H9 (cell line): ENCODE results near the gene ADAMTSL2. TPM values are rescaled to one million over a fixed set of nuclear protein-coding genes. Genes with fewer than 3 reads are reported as not detected.

Experiments
- DNase-seq: peaks from one replicate; pipeline ENCODE4 v3.0.0-alpha.2; 2017
- H2AFZ ChIP-seq: one replicate; pipeline ENCODE4 v1.6.1; 2013; ENCODE audit warnings: mild to moderate bottlenecking, low read length, control low read depth, moderate library complexity
- H2AK5ac ChIP-seq: 2 replicates; pipeline ENCODE4 v1.6.1; 2013; ENCODE audit warnings: low read length, control low read depth, mixed read lengths; ENCODE audit not compliant: insufficient read length
- H2BK120ac ChIP-seq: one replicate; pipeline ENCODE4 v1.6.1; 2013; ENCODE audit warnings: low read depth, mild to moderate bottlenecking, low read length, control low read depth, inconsistent platforms; ENCODE audit not compliant: poor library complexity, severe bottlenecking
- H2BK12ac ChIP-seq: 2 replicates; pipeline ENCODE4 v1.6.1; 2013; ENCODE audit warnings: low read length, control low read depth, mixed read lengths, low read depth; ENCODE audit not compliant: insufficient read length
- H2BK15ac ChIP-seq: 2 replicates; pipeline ENCODE4 v1.6.1; 2013; ENCODE audit warnings: low read depth, low read length, control low read depth
- H2BK20ac ChIP-seq: one replicate; pipeline ENCODE4 v1.6.1; 2013; ENCODE audit warnings: low read depth, mild to moderate bottlenecking, low read length, control low read depth, inconsistent platforms; ENCODE audit not compliant: poor library complexity, severe bottlenecking
- H2BK5ac ChIP-seq: 2 replicates; pipeline ENCODE4 v1.6.1; 2013; ENCODE audit warnings: low read length, control low read depth, mixed read lengths; ENCODE audit not compliant: insufficient read length
- H3K14ac ChIP-seq: 2 replicates; pipeline ENCODE4 v1.6.1; 2013; ENCODE audit warnings: low read length, control low read depth; ENCODE audit not compliant: insufficient read depth
- H3K18ac ChIP-seq: 2 replicates; pipeline ENCODE4 v1.6.1; 2013; ENCODE audit warnings: low read depth, mild to moderate bottlenecking, mixed read lengths, low read length, control low read depth; ENCODE audit not compliant: insufficient read length
- H3K23ac ChIP-seq: 2 replicates; pipeline ENCODE4 v1.6.1; 2013; ENCODE audit warnings: low read length, control low read depth, mixed read lengths, low read depth; ENCODE audit not compliant: insufficient read length
- H3K23me2 ChIP-seq: 2 replicates; pipeline ENCODE4 v1.6.1; 2013; ENCODE audit warnings: low read depth, mild to moderate bottlenecking, mixed read lengths, low read length, control low read depth; ENCODE audit not compliant: insufficient read length, poor library complexity, severe bottlenecking
- H3K27ac ChIP-seq: 2 replicates; pipeline ENCODE4 v1.5.1; 2013; ENCODE audit warnings: low read length, control low read depth, mixed read lengths, low read depth; ENCODE audit not compliant: insufficient read length
- H3K27me3 ChIP-seq: 2 replicates; pipeline ENCODE4 v1.6.1; 2013; ENCODE audit warnings: low read length, control low read depth, inconsistent platforms; ENCODE audit not compliant: insufficient read depth
- H3K4ac ChIP-seq: 2 replicates; pipeline ENCODE4 v1.6.1; 2013; ENCODE audit warnings: low read depth, mild to moderate bottlenecking, control low read depth, inconsistent platforms, low read length, moderate library complexity
- H3K4me1 ChIP-seq: 2 replicates; pipeline ENCODE4 v1.6.1; 2013; ENCODE audit warnings: low read length, control low read depth, inconsistent platforms; ENCODE audit not compliant: insufficient read depth
- H3K4me2 ChIP-seq: 2 replicates; pipeline ENCODE4 v1.6.1; 2013; ENCODE audit warnings: low read length, control low read depth, mixed read lengths; ENCODE audit not compliant: insufficient read length, insufficient read depth
- H3K56ac ChIP-seq: 2 replicates; pipeline ENCODE4 v1.6.1; 2013; ENCODE audit warnings: low read depth, mild to moderate bottlenecking, mixed read lengths, low read length, control low read depth; ENCODE audit not compliant: insufficient read length
- H3K79me1 ChIP-seq: 2 replicates; pipeline ENCODE4 v1.6.1; 2013; ENCODE audit warnings: low read depth, mild to moderate bottlenecking, moderate library complexity, low read length, control low read depth, inconsistent platforms; ENCODE audit not compliant: insufficient read depth, poor library complexity, severe bottlenecking
- H3K79me2 ChIP-seq: 2 replicates; pipeline ENCODE4 v1.6.1; 2013; ENCODE audit warnings: low read length, control low read depth, inconsistent platforms; ENCODE audit not compliant: insufficient read depth
- H3K9ac ChIP-seq: 2 replicates; pipeline ENCODE4 v1.6.1; 2013; ENCODE audit warnings: low read length, control low read depth, mixed read lengths; ENCODE audit not compliant: insufficient read length; ENCODE audit errors: extremely low read depth
- H3K9me3 ChIP-seq: one replicate; pipeline ENCODE4 v1.6.1; 2013; ENCODE audit warnings: low read depth, low read length, inconsistent platforms; ENCODE audit not compliant: control insufficient read depth
- H3T11ph ChIP-seq: one replicate; pipeline ENCODE4 v1.6.1; 2013; ENCODE audit warnings: mild to moderate bottlenecking, low read length, control low read depth, inconsistent platforms
- H4K20me1 ChIP-seq: one replicate; pipeline ENCODE4 v1.6.1; 2013; ENCODE audit not compliant: control insufficient read depth, insufficient read length, insufficient read depth
- H4K5ac ChIP-seq: 2 replicates; pipeline ENCODE4 v1.6.1; 2013; ENCODE audit warnings: low read depth, mild to moderate bottlenecking, mixed read lengths, low read length, control low read depth; ENCODE audit not compliant: insufficient read length
- H4K8ac ChIP-seq: replicated peaks from 2 replicates; pipeline ENCODE4 v1.6.1; 2013; ENCODE audit warnings: low read length, control low read depth, mixed read lengths, low read depth; ENCODE audit not compliant: insufficient read length
- H4K91ac ChIP-seq: 2 replicates; pipeline ENCODE4 v1.6.1; 2013; ENCODE audit warnings: low read depth, mild to moderate bottlenecking, moderate library complexity, mixed read lengths, low read length, control low read depth; ENCODE audit not compliant: insufficient read length
- H3K27ac Mint-ChIP-seq, 3 experiments: 2 replicates in 2 of 3; 3 replicates in 1 of 3; pipeline ENCODE4 v1.8.0; 2020 to 2021; ENCODE audit warnings: mixed read lengths in 3 of 3, mild to moderate bottlenecking in 1 of 3, moderate library complexity in 1 of 3
- H3K27me3 Mint-ChIP-seq: 2 replicates; pipeline ENCODE4 v1.8.0; 2021; ENCODE audit warnings: low read depth, mild to moderate bottlenecking, moderate library complexity, mixed read lengths
- H3K36me3 Mint-ChIP-seq, 3 experiments: 2 replicates in 2 of 3; 3 replicates in 1 of 3; pipeline ENCODE4 v1.8.0; 2020 to 2021; ENCODE audit warnings: low read depth in 3 of 3, mixed read lengths in 3 of 3; ENCODE audit not compliant: insufficient read depth in 1 of 3
- H3K4me1 Mint-ChIP-seq, 2 experiments: 2 replicates each; pipeline ENCODE4 v1.8.0; 2020; ENCODE audit warnings: mixed read lengths in 2 of 2
- H3K4me3 Mint-ChIP-seq, 2 experiments: 2 replicates in 1 of 2; 3 replicates in 1 of 2; pipeline ENCODE4 v1.8.0; 2020 to 2021; ENCODE audit warnings: mild to moderate bottlenecking in 2 of 2, mixed read lengths in 2 of 2, moderate library complexity in 1 of 2
- H3K9me3 Mint-ChIP-seq, 2 experiments: 2 replicates in 1 of 2; 3 replicates in 1 of 2; pipeline ENCODE4 v1.8.0; 2020; ENCODE audit warnings: mild to moderate bottlenecking in 2 of 2, mixed read lengths in 2 of 2, moderate library complexity in 1 of 2
- WGBS: extraction: QIAGEN DNeasy Blood & Tissue Kit; methylation state at CpG from one replicate; pipeline ENCODE4 v1.1.7; 2013; ENCODE audit warnings: missing lambda C conversion rate, low lambda C conversion rate, mixed read lengths; ENCODE audit not compliant: insufficient read length; ENCODE audit errors: extremely low coverage; 5-methylcytosine and 5-hydroxymethylcytosine counted together
- total RNA-seq: library from RNA; stranded (reverse); gene quantifications from 2 replicates; pipeline ENCODE4 v1.2.1, GENCODE V29; 2021
- TF ChIP-seq, protein P1 (sequence below): fragments of 200-600 bp; sonication (generic); conservative IDR thresholded peaks from 3 replicates; pipeline ENCODE4 v1.8.0; 2021; ENCODE audit warnings: antibody characterized with exemption, mild to moderate bottlenecking

Gene ADAMTSL2
- total RNA-seq, 1 experiment from 2014 or later: 0.61 TPM

- Histone ChIP-seq H3K27me3 (no peaks in the 10 kb centered on the region), H2AK5ac (no peak overlapping the region), H3K27ac (no peak overlapping the region), H3K9me3 (no peaks in the 10 kb centered on the region), H2BK12ac (no peak overlapping the region), H3K56ac (no peak overlapping the region), H3T11ph (no peak overlapping the region), H2BK120ac (no peak overlapping the region), H2BK5ac (no peak overlapping the region), H3K23ac (no peak overlapping the region), H4K8ac (no peak overlapping the region), H4K5ac (no peak overlapping the region), H3K23me2 (no peaks in the 10 kb centered on the region), H3K4me1 (no peaks in the 10 kb centered on the region), H2BK15ac (no peak overlapping the region), H2BK20ac (no peak overlapping the region), H4K91ac (no peak overlapping the region), H3K18ac (no peak overlapping the region), H3K79me2 (no peaks in the 10 kb centered on the region), H3K4me2 (no peak overlapping the region), H3K9ac (no peak overlapping the region), H3K14ac (no peak overlapping the region), H2AFZ (no peak overlapping the region), H3K79me1 (no peaks in the 10 kb centered on the region), H3K4ac (no peak overlapping the region), H4K20me1 (no peaks in the 10 kb centered on the region)
- no peak overlapping the region for H3K27ac Mint-ChIP-seq
- peaks cover 3% of the 10 kb centered on the region for H3K27me3 Mint-ChIP-seq
- TF ChIP-seq, protein P1, sequence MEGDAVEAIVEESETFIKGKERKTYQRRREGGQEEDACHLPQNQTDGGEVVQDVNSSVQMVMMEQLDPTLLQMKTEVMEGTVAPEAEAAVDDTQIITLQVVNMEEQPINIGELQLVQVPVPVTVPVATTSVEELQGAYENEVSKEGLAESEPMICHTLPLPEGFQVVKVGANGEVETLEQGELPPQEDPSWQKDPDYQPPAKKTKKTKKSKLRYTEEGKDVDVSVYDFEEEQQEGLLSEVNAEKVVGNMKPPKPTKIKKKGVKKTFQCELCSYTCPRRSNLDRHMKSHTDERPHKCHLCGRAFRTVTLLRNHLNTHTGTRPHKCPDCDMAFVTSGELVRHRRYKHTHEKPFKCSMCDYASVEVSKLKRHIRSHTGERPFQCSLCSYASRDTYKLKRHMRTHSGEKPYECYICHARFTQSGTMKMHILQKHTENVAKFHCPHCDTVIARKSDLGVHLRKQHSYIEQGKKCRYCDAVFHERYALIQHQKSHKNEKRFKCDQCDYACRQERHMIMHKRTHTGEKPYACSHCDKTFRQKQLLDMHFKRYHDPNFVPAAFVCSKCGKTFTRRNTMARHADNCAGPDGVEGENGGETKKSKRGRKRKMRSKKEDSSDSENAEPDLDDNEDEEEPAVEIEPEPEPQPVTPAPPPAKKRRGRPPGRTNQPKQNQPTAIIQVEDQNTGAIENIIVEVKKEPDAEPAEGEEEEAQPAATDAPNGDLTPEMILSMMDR: no peak
- 0 out of 4 replicates have a peak, but pooled peaks cover 0 to 2% of the 10 kb centered on the region in 2 experiments for H3K4me1 Mint-ChIP-seq
- WGBS: no CpG with 5 or more reads among the region's 18 CpGs
- no peak for DNase-seq
- no peaks in the 10 kb centered on the region; a peak in 1 of 5 replicates for H3K9me3 Mint-ChIP-seq
- no peak overlapping the region for H3K4me3 Mint-ChIP-seq
- no peaks in the 10 kb centered on the region for H3K36me3 Mint-ChIP-seq
Observed at GRCh38 chr9:133488686-133489252, 45.7 kb upstream of the ADAMTSL2 start.
